Measurements from ENCODE around the gene ZGRF1. TPM values are rescaled to one million over a fixed set of nuclear protein-coding genes. Genes with fewer than 3 reads are reported as not detected.

Gene ZGRF1
- total and polyA plus RNA-seq, 9 of the 15 experiments (the other 6 are each of a cell fraction or from before 2014, with no cell fraction given): 8.8 to 35.2 (median 22.0) TPM

- H4K20me1 ChIP-seq (replicated peaks; ENCODE audit: control insufficient read depth, insufficient read depth, low read length): no peaks in the 10 kb centered on the region
- no peaks in the 10 kb centered on the region for H3K27me3 ChIP-seq (ENCODE audit: control insufficient read depth in 2 of 2, insufficient read depth in 2 of 2, low read length in 2 of 2)
- H3K9me3 ChIP-seq (replicated peaks; ENCODE audit: control insufficient read depth, insufficient read depth, low read depth, low read length): no peaks in the 10 kb centered on the region
- FAIRE-seq (no peak), ATAC-seq (no peak), DNase-seq (ENCODE audit: extremely low read depth in 1 of 4, low spot score in 3 of 4) (no peak)
- in situ Hi-C loops (cut with MboI): no loop called here
- no peak overlapping the region for H3K4me3 ChIP-seq
- no peaks in the 10 kb centered on the region for H3K4me1 ChIP-seq (replicated peaks in 1 of 2; ENCODE audit: control insufficient read depth in 2 of 2, insufficient read depth in 2 of 2, low read length in 2 of 2)
- no peak overlapping the region for H3K27ac ChIP-seq (ENCODE audit: extremely low read depth, low read depth, low read length)
- no TSS peak for BruUV-seq (replicated peaks)
- H3K36me3 ChIP-seq (ENCODE audit: control insufficient read depth, insufficient read depth, low read length): peaks cover 16% of the 10 kb centered on the region; the same call in 1 of the 3 replicates
- no peaks in the 10 kb centered on the region for H3K79me2 ChIP-seq (ENCODE audit: control insufficient read depth, insufficient read depth, low read length)
- TF ChIP-seq BRF2 (IDR thresholded peaks at IDR 0.05; ENCODE audit: borderline replicate concordance, insufficient read depth, insufficient read length) (no peak), NFIC (IDR thresholded peaks at IDR 0.05) (peak; percentile 65), FOSL1 (tag; conservative IDR thresholded peaks at IDR 0.05) (no peak), E4F1 (CRISPR knock-in tag; IDR thresholded peaks at IDR 0.05; ENCODE audit: borderline replicate concordance) (no peak), HNRNPLL (IDR thresholded peaks at IDR 0.05; ENCODE audit: low read depth, low read length, poor library complexity, severe bottlenecking) (no peak)
- H2AFZ ChIP-seq (ENCODE audit: low read depth, low read length): no peak overlapping the region
- intact Hi-C loops (cut with micrococcal nuclease): no loop called here
- ChIA-PET POLR2A (no interaction called here), CTCF (ENCODE audit: low intra/inter-chr PET ratio) (no interaction called here)
- no peaks in the 10 kb centered on the region for H3K9me1 ChIP-seq (ENCODE audit: control insufficient read depth, insufficient read depth, low read length)
- H3K9ac ChIP-seq (ENCODE audit: insufficient read depth in 1 of 2, low read depth in 2 of 2, low read length in 2 of 2): no peak overlapping the region
- WGBS (ENCODE audit: insufficient coverage, low coverage, missing lambda C conversion rate): 78% methylated on average over 4 of the region's 4 CpGs
- no peak overlapping the region for H3K4me2 ChIP-seq (ENCODE audit: insufficient read depth, low read length)
Measured at GRCh38 chr4:112563431-112564200, 73.1 kb downstream of the ZGRF1 start.
